HepG2 (cell line): ENCODE results near the gene TPO.

ENCODE experiments used
- ATF6 ChIP-seq: sonication (generic); formaldehyde crosslinking; conservative IDR thresholded peaks from 2 replicates; pipeline ENCODE4 v1.4.0; 2020; ENCODE audit warnings: missing genetic modification reagents
- CENPT ChIP-seq: sonication (generic); formaldehyde crosslinking; IDR thresholded peaks from 2 replicates; pipeline ENCODE4 v1.8.0; 2022; ENCODE audit warnings: low read depth, mild to moderate bottlenecking, moderate library complexity, missing genetic modification reagents
- CTCF ChIP-seq: sonication (generic); formaldehyde crosslinking; IDR thresholded peaks from 2 replicates; pipeline ENCODE4 v1.5.0; 2020; ENCODE audit warnings: mild to moderate bottlenecking, missing genetic modification reagents, moderate library complexity
- FUBP1 ChIP-seq: sonication (generic); formaldehyde crosslinking; IDR thresholded peaks from 2 replicates; pipeline ENCODE4 v1.5.1; 2020; ENCODE audit warnings: missing genetic modification reagents, mild to moderate bottlenecking, borderline replicate concordance
- GATA4 ChIP-seq: sonication (generic); IDR thresholded peaks from 2 replicates; pipeline ENCODE4 v1.6.1; 2016; ENCODE audit warnings: antibody characterized with exemption, low read depth, borderline replicate concordance
- IRF2 ChIP-seq: IDR thresholded peaks from 2 replicates; pipeline ENCODE4 v1.6.1; 2018; ENCODE audit warnings: missing genetic modification reagents, missing compliant biosample characterization
- NR2C2 ChIP-seq: sonication (generic); formaldehyde crosslinking; IDR thresholded peaks from 2 replicates; pipeline ENCODE4 v1.4.0; 2020; ENCODE audit warnings: missing genetic modification reagents, mild to moderate bottlenecking, moderate library complexity, borderline replicate concordance
- POLR2AphosphoS5 ChIP-seq: IDR thresholded peaks from 2 replicates; pipeline ENCODE4 v1.6.1; 2012; ENCODE audit warnings: low read depth, low read length
- PRDM4 ChIP-seq: sonication (generic); formaldehyde crosslinking; IDR thresholded peaks from 2 replicates; pipeline ENCODE4 v1.9.0; 2021; ENCODE audit warnings: missing genetic modification reagents, borderline replicate concordance
- ZNF557 ChIP-seq: sonication (generic); formaldehyde crosslinking; IDR thresholded peaks from 2 replicates; pipeline ENCODE4 v1.4.0; 2020; ENCODE audit warnings: missing genetic modification reagents
- ZNF883 ChIP-seq: sonication (generic); formaldehyde crosslinking; IDR thresholded peaks from 2 replicates; pipeline ENCODE4 v1.5.1; 2020; ENCODE audit warnings: mild to moderate bottlenecking, missing genetic modification reagents; ENCODE audit errors: not compliant biosample characterization

GRCh38 chr2:1480671-1481076 is 67.4 kb downstream of the TPO start:
- TF ChIP-seq GATA4: no peak
- no peak for TF ChIP-seq NR2C2 (CRISPR knock-in tag)
- no peak for TF ChIP-seq CTCF (CRISPR knock-in tag)
- TF ChIP-seq PRDM4 (CRISPR knock-in tag): no peak
- TF ChIP-seq ZNF883 (CRISPR knock-in tag): no peak
- no peak for TF ChIP-seq FUBP1 (CRISPR knock-in tag)
- no peak for TF ChIP-seq POLR2AphosphoS5
- no peak for TF ChIP-seq IRF2 (CRISPR knock-in tag)
- TF ChIP-seq ATF6 (CRISPR knock-in tag): no peak
- no peak for TF ChIP-seq CENPT (CRISPR knock-in tag)
- TF ChIP-seq ZNF557 (CRISPR knock-in tag): no peak
